ENCODE data around the gene C11orf21. TPM values are rescaled to one million over a fixed set of nuclear protein-coding genes. Genes with fewer than 3 reads are reported as not detected.

The C11orf21 gene
- total RNA-seq, 1 donor from 2014 or later = not detected

DNA sequence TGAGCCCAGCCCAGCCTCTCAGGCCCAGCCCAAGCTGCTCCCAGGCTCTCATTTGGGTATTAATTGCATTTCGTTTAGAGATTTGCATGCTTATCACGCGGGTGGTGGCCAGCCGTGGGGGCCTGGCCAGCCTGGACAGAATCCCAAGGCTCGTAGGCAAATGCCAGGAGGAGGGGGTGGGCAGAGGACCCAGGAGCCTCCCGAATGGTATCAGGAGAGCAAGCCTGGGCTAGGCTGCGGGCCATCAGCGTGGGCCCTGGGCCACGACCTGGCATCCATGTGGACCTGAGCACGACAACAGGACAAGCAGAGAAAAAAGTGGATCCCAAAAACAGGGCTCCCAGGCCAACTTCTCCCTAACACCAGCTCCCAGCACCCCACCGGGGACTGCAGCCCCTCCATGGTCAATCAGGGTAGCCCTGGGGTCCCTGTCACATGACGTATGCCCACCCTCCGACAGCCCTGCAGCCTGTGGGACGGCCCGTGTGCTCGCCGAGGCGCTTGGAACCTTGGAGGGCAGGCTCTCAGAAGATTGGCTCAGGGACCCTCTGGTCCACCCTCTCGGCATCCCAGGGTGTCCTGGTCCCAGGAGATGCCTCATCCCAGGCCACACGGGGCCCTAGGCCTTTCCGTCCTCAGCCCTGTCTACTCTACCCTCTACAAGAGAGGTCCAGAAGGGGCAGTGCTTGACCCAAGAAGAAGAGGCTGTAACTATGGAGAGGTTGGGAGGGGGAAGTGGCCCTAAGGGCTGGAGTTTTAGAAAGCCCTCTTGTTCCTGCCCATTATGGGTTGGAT, 40.1 kb downstream of the C11orf21 start:
- no peaks in the 10 kb centered on the region for H3K79me2 ChIP-seq (ENCODE audit: insufficient read depth, low read length)
- no peaks in the 10 kb centered on the region for H3K4me1 ChIP-seq (ENCODE audit: insufficient read depth, low read length)
- no peak for TF ChIP-seq CTCF (IDR thresholded peaks at IDR 0.05; ENCODE audit: insufficient read depth, low read depth, low read length)
- no peak for TF ChIP-seq EZH2 (IDR thresholded peaks at IDR 0.05; ENCODE audit: insufficient read depth, low read length)
- H3K4me1 Mint-ChIP-seq (ENCODE audit: low read depth, unreplicated experiment) = no peaks in the 10 kb centered on the region
- H3K27ac Mint-ChIP-seq (ENCODE audit: unreplicated experiment) = no peak overlapping the region
- DNase-seq (ENCODE audit: low read depth) (no peak), FAIRE-seq (no peak)
- H3K9me3 Mint-ChIP-seq (ENCODE audit: unreplicated experiment) = peaks cover 2% of the 10 kb centered on the region
- H3K4me3 Mint-ChIP-seq (ENCODE audit: unreplicated experiment) = no peak overlapping the region
- no peak overlapping the region for H3K4me3 ChIP-seq (ENCODE audit: insufficient read depth, low read depth, low read length)
- no peak overlapping the region for H3K4me2 ChIP-seq (ENCODE audit: low read length)
- peaks cover 49% of the 10 kb centered on the region for H3K27me3 Mint-ChIP-seq (ENCODE audit: low read depth, unreplicated experiment)
- no peaks in the 10 kb centered on the region for H3K9me3 ChIP-seq (ENCODE audit: insufficient read depth, low read depth, low read length)
- H3K36me3 ChIP-seq (ENCODE audit: insufficient read depth, low read length) = no peaks in the 10 kb centered on the region
- H3K27me3 ChIP-seq (ENCODE audit: insufficient read depth, low read length) = peaks cover 7% of the 10 kb centered on the region
- no peak overlapping the region for H3K27ac ChIP-seq (ENCODE audit: low read depth, low read length)
- H3K9ac ChIP-seq (ENCODE audit: low read length) = no peak overlapping the region
- H4K20me1 ChIP-seq (ENCODE audit: insufficient read depth, low read length) = no peaks in the 10 kb centered on the region
- H2AFZ ChIP-seq (ENCODE audit: low read depth, low read length) = no peak overlapping the region
- H3K36me3 Mint-ChIP-seq (ENCODE audit: low read depth, unreplicated experiment) = no peaks in the 10 kb centered on the region

DNA sequence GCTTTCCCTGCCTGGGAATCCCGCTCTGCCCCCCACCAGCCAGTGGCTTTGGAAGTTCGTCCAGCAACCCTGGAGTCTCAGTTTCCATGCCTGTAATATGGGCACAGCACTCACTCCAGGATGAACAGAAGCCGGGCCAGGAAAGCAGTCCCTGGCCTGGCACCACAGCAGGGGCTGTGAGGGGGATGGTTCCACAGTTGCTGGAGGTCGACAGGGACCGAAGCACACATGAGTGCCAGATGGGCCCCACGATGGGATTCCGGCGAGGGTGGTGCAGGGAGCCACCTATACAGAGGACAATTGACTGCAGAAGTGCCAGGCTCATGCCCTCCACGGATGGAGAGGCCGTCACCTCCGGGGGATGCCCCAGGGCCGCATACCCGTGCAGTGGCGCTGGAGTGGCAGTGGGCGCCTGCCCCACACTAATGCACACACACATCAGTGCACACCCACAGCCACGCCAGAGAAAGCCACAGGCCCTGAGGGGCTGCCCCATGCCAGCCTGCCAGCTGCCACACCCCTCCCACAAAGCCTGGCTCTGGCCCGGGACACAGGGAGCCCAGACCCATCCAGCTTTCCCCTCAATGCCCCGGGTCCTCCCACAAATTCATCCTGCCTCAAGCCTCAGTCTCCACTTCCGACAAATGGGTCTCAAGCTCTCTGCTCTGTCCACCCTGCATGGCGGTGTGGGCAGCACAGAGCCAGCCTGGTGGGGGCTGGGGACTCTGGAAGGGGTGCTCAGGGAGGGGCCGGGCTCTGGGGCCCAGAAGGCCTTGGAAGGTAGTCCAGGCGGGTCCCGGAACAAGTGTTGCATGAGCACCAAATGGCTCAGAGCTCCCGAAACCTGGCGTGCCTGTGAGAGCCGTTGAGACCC, 41.0 kb downstream of the C11orf21 start:
- no peak overlapping the region for H3K9ac ChIP-seq (ENCODE audit: low read length)
- H3K36me3 ChIP-seq (ENCODE audit: insufficient read depth, low read length) = no peaks in the 10 kb centered on the region
- H3K79me2 ChIP-seq (ENCODE audit: insufficient read depth, low read length) = no peaks in the 10 kb centered on the region
- H3K27me3 Mint-ChIP-seq (ENCODE audit: low read depth, unreplicated experiment) = peaks cover 49% of the 10 kb centered on the region
- TF ChIP-seq EZH2 (IDR thresholded peaks at IDR 0.05; ENCODE audit: insufficient read depth, low read length) (no peak), CTCF (IDR thresholded peaks at IDR 0.05; ENCODE audit: insufficient read depth, low read depth, low read length) (no peak)
- no peaks in the 10 kb centered on the region for H3K36me3 Mint-ChIP-seq (ENCODE audit: low read depth, unreplicated experiment)
- H3K4me3 Mint-ChIP-seq (ENCODE audit: unreplicated experiment) = no peak overlapping the region
- H3K9me3 ChIP-seq (ENCODE audit: insufficient read depth, low read depth, low read length) = no peaks in the 10 kb centered on the region
- peaks cover 2% of the 10 kb centered on the region for H3K27me3 ChIP-seq (ENCODE audit: insufficient read depth, low read length)
- H4K20me1 ChIP-seq (ENCODE audit: insufficient read depth, low read length) = no peaks in the 10 kb centered on the region
- H3K9me3 Mint-ChIP-seq (ENCODE audit: unreplicated experiment) = no peaks in the 10 kb centered on the region
- no peak overlapping the region for H3K27ac ChIP-seq (ENCODE audit: low read depth, low read length)
- DNase-seq (ENCODE audit: low read depth) (no peak), FAIRE-seq (no peak)
- no peak overlapping the region for H3K4me3 ChIP-seq (ENCODE audit: insufficient read depth, low read depth, low read length)
- no peaks in the 10 kb centered on the region for H3K4me1 Mint-ChIP-seq (ENCODE audit: low read depth, unreplicated experiment)
- no peaks in the 10 kb centered on the region for H3K4me1 ChIP-seq (ENCODE audit: insufficient read depth, low read length)
- no peak overlapping the region for H3K27ac Mint-ChIP-seq (ENCODE audit: unreplicated experiment)
- H2AFZ ChIP-seq (ENCODE audit: low read depth, low read length) = no peak overlapping the region
- H3K4me2 ChIP-seq (ENCODE audit: low read length) = no peak overlapping the region

Data from astrocyte (in vitro differentiated cells and primary cell).